GF-D8 (cell line): ENCODE data around the gene CLDN11.

Experiments
- DNase-seq: peaks from one replicate; lab custom pipeline; 2025; lab: John Stamatoyannopoulos, UW

The CLDN11 gene

DNA sequence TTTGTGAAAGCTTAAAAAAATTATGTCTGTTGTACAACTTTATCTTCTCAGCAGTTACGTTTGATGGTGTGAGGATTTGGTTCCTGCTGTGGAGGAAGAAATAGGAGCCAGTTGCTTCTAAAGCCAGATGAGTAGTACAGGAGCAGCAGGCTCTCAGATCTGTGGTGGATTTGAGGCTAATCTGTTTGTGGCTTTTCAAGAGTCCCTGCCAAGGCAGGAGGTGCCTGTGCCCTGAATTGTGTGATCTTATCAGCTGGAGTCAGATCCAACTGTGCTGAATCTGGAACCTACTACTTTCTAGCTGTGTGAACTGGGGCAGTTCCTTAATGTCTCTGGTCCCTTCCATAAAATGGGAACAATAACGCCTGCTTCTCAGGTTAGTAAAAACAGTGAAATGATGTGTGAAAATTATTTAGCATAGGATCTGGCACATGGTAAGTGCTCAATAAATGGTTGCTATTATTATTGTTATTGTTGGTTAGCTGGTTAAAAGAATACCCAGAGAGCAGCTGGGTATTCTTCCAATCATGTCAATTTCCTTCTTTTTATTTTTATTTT, 7.7 kb downstream of the CLDN11 start:
- DNase-seq: no peak

DNA sequence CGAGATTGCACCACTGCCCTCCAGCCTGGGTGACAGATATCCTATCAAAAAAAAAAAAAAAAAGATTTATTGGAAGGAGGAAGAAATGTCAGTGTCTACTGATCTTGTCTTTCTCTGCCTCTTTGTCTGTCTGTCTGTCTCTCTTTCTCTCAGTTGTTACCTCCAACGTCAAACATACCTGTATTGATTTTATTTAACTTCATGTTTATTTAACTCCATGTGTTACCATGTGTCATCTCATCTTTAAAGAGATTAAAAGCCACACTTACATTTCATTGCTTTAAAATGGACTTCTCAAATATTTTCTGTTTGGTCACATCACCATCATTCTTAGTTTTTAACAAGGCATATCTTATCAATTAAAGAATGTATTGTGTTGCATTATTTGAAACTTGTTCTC, 9.4 kb downstream of the CLDN11 start:
- no peak for DNase-seq

DNA sequence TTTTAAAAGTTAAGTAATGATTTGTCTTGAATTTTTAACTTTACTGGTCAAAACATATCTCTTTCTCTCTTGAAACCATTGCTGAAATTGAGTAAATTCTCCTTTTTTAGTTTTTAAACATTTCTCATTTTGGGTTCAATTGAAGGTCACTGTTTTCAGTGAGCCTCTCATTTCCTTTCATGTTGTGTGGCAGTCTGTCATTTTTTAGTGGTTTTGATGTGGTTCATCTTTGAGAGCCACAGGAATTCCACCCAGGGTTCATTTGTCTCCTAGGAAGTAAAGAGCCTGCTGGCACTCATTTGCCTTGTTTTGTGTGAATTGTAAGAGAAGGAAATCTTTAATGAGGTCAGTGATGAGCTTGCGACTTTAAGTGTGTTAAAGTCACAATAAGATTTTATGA, 10.4 kb downstream of the CLDN11 start:
- no peak for DNase-seq

DNA sequence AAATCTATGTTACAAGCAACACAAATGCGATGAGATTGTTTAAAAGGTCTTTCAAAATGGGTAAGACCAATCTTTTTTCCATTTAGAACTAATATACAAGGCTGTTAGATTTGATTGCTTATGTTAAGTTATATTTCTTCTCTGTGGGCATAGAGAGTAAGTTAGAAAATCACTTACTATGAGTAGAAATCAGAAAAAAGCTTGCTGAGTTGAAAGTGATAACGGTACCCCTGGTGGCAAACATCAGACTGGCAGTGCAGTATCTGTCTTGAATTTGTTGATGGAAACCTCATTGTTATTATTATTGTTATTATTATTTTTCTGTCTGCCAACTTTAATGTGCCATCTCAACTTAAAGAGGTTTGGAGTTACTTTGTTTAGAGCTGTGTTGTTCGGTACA, 12.4 kb downstream of the CLDN11 start:
- no peak for DNase-seq

DNA sequence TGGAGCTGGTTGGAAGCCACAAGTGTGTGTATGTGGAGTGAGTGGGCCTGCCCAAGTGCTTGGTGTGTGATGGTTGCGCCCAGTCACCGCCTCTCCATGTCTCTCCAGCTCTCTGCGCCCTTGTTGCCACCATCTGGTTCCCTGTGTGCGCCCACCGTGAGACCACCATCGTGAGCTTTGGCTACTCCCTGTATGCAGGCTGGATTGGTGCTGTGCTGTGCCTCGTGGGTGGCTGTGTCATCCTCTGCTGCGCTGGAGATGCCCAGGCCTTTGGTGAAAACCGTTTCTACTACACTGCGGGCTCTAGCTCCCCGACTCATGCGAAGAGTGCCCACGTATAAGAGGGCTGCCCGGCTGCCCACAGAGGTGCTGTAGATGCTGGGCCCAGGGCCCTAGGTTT, 13.7 kb downstream of the CLDN11 start:
- no peak for DNase-seq

DNA sequence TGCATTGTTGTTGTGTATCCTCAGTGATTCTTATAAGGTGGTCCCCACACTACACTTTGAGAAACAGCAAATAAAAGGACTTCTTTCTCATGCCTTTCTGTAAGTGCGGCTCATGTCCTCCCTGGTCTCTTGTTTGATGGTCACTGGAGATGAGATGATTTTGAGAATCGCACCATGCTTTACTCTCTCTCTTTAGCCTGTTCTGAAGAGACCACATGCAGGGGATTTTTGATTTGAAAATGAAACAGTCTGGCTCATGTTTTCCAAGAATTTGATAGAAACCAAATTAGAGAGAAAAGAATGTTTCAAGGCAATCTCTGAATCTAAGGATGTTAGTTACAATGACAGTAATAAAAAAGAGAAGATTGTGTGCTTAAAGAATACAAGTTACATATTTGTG, 18.0 kb downstream of the CLDN11 start:
- DNase-seq: no peak

DNA sequence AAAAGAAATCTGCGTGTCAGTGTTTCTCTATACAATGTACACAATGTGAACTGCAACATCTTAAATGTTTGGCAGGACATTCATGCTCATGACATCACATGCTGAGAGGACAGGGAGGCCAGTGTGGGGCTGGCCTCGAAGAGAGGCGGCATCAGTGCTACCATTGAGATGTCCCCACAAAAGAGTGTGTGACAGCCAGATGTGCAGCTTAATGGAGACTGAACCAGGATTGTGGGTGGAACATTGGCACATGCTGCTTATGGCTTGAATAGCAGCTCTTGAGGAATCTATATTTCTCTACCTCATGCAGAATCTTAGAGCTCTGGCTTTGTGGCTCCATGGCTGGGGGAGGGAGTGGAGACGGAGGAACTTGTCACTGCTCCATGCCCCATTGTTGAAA, 18.5 kb downstream of the CLDN11 start:
- DNase-seq: no peak

DNA sequence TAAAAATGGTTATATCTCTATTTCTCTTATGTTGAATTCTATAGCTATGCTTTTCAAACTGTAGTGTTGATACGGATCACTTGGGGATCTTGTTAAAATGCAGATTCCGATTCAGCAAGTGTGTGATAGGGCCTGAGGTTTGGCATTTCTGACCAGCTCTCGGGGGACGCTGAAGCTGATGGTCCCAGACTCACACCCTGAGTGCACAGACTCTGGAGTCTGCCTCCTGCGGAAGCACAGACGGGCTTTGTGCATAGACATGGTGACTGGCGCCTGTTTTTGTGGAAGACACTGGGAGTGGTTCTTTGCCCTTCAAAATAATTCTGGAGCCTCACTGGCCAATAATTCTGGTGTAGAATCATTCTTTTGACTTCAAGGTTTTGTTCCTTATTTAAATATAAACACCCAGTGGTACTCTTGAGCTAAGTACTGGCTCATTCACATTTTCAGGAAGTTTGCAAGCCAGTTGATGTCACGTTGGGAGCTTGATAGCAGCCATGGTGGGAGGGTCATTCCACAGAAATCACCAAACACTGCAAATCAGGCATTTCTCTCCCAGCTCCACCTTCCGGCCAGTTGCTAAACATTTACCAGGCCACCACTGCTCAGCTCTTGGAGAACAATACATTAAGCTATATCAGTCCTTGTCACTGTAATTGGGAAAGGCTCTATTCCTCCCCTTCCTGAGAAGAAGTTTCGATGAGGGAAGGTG, 19.2 kb downstream of the CLDN11 start:
- no peak for DNase-seq

DNA sequence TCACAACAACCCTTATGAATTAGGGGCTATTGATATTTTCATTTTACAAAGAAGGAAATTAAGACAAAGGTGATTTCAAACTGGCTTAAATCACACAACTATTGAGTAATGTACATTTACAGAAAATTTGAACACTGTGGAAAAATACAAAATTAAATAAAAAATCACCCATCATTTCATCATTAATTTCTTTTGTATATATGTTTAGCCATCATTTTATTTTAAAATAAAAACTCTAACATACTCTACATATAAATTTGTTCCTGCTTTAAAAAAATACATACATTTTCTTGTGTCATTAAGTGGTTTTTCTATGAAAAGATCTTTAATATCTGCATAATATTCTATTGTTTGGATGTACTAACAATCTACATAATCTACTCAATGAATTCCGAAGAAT, 20.2 kb downstream of the CLDN11 start:
- DNase-seq: no peak

DNA sequence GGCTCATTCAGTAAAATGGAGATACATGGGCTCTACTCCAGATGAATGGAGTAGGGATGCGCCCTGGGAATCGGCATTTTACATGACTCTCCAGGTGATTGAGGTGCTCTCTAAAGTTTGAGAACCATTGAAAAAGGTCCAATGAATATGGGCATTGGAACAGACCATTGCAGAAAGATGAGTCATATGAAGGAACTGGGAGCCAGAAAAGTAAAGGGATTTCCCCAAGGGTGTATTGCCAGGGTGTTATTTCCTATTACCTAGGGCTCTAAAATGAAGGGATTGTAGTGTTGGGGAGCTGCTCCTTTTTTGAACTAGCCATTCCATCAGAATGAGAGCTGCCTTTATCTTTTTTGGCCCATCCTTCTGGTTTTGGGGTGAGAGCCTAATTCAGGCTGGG, 21.7 kb downstream of the CLDN11 start:
- DNase-seq: no peak

DNA sequence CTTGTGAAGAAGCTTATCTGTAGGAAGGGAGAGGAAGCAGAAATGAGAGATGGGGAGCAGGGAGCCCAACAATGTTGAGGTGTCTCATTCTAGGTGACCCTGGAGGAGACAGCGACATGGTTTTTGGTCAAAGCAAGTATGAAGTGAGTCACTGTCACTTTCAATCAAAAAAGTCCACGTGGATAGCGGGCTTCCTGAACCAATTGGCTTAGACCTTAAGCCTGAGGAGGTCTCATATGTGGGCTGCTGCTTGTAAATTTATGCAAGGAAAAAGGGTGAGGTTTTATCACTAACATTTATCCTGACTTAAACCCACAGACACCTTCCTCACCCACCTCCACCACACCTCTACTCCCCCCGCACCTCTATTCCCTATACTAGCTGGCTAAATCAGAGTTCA, 22.7 kb downstream of the CLDN11 start:
- no peak for DNase-seq

DNA sequence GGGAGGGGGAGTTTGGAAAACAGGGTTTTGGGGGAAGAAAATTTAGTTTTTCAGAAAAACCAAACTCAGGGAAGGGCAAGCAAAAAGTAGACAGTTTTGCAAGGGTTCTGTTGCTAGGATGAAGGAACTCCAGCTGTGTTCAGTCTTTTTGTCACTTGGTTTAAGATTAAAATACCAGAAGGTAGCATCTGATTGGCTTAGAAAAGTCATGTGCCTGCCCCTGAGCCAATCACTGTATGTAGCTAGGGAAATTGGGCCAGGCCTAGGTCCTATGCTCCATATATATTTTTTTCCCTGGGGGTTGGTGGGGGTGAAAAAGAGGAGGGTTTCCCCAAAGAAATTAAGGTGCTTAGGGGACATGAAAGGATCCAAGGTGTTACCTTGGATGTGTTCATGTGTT, 24.3 kb downstream of the CLDN11 start:
- DNase-seq: no peak

DNA sequence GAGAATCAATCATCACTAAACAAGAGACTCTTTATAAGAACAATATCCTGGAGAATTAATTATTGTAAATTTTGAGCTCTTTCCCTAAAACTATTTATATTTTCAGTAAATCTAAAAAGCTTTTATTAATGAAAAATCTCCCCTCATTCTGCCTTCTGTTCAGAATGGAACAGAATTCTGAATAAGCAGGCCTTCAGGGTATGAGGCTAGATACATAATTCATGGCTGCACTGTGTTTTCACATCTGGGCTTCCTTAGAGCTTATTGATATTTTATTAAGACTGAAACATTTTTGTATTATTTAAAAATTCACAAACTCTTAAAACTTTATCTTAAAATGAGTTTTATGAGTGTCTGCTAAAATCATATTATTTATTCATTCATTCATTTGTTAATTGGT, 24.8 kb downstream of the CLDN11 start:
- no peak for DNase-seq

DNA sequence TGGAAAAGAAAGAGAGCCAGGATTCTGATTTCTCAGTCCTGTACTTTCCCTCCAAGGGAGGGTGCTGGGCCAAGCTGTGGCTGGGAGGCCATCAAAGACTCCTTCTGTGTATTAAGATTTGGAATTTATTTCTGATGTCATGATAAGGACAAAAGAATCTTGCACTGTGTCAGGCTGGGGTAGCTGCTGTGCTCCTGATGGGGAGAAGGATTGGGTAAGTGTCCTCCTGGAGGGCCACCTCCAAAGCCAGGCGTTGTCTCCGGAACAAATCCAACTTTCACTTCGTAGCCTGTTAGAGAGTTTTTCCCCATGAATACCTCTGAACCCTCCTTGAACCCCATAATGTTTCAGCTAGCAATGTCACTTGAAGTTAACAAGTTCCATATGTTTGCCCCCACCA, 29.9 kb downstream of the CLDN11 start:
- no peak for DNase-seq

DNA sequence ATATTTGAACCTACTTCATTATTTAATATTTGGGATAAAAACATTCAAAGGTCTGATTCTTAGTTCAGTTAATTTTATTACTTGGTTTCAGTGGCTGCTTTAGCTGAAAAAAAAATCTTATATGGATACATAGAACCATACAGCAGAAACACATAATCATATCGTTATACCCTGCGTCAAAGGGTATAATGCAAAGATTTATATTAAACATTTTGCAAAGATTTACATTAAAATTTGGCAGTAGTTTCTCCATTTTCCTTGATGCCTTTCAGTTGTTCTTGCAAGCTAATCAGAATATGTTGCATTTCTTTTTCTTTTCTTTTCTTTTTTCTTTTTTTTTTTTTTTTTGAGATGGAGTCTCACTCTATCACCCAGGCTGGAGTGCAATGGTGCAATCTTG, 31.4 kb downstream of the CLDN11 start:
- no peak for DNase-seq

DNA sequence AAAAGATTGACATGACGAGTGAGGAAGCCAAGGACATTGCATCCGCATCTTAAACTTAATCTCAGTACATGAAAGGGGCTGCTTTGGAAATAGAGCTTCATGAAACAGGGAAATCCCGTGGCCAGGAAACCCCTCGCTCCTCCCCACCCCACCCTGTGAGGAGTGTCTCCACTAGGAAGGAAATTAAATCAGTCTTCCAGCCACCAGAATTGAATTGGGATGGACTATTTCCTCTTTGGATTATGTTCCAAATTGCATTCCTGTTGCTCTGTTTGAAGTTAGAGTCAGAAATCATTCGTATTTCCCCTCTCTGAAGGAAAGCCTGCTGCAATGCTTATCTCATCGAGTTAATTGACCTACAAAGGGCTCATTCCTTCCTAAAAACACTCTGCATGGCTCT, 35.8 kb downstream of the CLDN11 start:
- DNase-seq: no peak

DNA sequence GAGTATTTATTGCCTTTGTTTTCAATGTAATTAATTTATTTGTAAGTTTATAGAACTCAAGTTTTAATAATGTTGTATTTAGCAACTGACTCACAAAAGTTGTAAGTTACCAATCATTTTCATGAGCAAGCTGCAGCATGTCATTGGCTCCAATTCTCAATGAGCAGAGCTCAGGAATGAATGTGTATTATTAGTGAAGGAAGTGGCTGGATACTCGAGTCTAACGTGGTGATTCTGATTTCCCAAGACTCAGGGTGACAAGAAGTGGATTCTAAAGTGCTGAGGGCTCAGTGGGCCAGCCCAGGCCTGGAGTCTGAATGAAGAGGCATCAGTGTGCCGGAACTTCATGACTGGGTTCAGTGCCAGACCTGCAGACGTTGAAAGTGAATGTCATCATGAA, 39.6 kb downstream of the CLDN11 start:
- DNase-seq: no peak

DNA sequence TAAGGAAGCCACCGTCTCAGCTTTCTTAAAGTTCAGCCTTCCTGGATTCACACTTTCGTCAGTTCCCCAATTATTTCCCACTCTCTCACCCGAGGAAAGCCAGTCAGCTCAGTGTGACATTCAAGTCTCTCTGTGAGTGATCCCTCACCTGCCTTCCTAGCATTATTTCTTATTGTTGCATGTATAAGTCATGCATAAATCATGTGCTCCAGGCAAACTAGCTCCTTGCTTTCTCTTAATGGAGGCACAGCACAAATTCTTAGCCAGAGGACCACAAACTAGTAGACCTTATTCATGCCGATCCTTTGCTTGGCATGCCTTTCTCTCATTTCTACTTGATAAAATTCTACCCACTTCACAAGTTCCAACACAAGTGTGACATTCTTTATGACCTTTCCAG, 44.3 kb downstream of the CLDN11 start:
- no peak for DNase-seq

DNA sequence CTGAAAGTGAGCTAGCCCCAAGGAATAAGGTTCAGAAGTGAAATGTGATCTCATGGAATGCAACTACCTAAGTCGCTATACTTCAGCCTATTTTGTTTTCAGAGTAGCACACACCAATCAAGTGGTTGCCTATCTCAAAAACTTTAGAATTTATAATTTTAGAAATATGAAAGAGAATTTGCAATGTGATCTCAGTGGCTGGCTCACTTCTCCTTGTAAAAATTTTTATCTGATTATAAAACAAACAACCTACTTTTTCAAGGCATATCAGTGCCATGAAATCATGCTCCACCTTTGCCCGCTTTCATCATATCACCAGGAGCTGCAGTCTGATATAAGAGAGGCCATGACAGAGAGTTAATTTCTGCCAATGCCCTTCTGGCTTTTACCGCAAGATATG, 47.3 kb downstream of the CLDN11 start:
- no peak for DNase-seq

DNA sequence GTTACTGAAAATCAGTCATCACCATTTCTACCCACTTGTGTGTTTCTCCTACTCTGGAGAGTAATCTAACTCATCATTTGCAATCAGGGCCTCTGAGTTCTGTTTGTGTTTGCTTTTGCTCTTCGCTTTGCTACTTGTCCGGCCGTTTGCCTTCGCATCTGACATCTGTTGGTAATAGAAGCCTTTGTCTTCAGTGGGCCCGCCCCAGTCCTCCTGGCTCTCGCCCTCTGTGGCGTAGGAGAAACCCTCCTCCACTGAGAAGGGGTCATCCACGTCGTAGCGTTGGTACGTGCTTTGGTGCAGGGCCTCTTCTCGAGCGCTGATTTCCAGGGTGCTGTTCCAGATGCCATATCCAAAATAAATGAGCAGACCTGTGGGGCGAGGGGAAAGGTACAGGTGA, 48.3 kb downstream of the CLDN11 start:
- DNase-seq: no peak

DNA sequence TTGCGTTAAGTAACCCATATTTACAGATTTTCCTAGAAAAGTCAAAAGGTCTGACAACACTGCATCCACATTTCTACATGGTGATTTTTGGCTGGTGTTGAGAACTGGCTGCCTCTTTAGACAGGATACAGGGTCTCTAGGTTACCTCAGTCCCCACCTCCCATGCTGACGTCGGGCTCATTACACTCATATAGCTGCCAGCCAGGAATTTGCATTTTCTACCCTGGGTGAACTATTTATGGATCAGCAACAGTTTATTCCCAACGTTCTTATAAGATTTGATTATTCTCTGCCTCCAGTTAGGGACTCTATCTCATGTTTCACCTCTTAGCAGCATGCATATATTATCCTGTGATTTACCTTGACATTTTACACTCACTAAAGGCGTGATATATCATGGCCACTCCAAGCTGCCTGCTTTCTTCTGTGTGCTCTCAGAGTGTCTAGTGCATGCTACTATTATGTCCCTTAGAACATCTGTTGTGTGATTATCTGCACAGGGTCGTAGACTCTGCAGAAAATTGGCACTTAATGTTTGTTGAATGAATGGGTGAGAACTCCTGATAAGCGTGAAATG, 49.0 kb downstream of the CLDN11 start:
- no peak for DNase-seq

DNA sequence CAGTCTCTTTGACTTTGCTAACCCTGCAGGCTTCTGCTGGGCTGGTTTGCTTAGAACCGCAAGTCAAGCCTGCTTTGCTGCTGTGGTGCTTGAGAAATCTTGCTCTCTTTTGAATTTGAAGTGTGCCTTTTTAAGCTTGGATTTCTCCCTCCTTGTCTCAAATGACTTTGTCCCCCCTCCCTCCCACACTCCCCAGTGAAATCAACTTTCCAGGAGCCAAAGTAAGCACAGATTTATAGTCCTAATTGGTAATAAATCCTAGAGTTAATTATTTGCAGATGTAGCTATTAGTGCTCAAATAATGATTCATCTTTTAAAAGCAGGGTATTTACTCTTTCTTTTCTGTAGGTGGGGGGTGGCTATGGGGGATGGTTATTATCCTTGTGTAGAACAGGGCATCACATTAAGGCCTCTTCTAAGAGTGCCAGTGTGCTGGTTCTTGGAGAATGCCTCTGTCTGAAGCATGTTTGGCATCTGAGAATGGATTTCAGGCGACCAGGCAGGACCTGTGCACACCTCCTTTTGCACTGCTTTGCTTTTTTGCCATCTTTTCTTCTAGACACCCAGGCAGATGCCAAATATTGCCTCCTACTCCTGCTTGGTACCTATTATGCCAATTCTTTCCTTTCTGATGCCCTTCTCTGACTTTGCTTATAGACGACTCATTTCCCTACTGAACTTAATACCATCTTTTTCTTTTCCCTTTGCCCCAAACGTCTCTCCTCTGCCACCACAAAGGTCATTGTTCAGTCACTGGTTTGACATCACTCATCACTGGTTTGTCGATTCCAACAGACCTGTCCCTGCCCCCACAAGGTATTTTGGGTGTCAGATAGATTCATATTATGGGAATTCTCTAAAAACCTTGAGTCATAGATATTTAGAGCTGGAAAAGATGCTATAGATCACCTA, 50.7 kb downstream of the CLDN11 start:
- no peak for DNase-seq
